GM19193 (cell line): ENCODE measurements around the gene PRKCE.

Experiments used
- POLR2A ChIP-seq: IDR thresholded peaks from 4 replicates; pipeline ENCODE4 v1.6.1; 2011; ENCODE audit not compliant: insufficient read depth, insufficient read length; ENCODE audit errors: extremely low read depth

Gene PRKCE

GRCh38 chr2:45909171-45909565 is 257.7 kb downstream of the PRKCE start:
- TF ChIP-seq POLR2A: no peak

DNA sequence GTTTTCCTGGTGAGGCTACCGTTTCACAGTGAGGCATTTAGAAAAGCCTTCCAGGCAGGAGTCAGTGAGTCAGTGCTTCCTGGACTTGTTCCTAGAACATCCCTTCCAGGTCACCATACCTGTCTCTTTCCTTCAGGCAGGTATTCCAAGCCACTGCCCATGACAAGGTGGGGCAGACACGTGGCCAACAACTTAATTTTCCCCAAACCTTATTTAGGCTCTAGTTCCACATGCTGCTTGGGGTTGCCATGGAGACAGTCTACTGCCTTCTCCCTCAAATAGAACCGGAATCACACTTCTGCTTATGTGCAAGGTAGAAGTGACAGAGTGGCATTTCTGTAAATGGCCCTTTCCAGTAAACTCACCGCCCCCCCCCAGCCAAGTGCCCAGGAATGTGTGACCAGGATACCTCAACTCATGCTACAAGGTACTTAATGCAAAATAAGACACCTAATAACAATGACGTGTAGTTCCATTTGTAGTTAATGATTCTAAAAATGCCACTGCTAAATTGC is 258.3 kb downstream of the PRKCE start:
- no peak for TF ChIP-seq POLR2A

GRCh38 chr2:45910473-45911060 is 259.1 kb downstream of the PRKCE start:
- no peak for TF ChIP-seq POLR2A

- TF ChIP-seq POLR2A: no peak
Measured at GRCh38 chr2:45911538-45911937, 260.1 kb downstream of the PRKCE start.

DNA sequence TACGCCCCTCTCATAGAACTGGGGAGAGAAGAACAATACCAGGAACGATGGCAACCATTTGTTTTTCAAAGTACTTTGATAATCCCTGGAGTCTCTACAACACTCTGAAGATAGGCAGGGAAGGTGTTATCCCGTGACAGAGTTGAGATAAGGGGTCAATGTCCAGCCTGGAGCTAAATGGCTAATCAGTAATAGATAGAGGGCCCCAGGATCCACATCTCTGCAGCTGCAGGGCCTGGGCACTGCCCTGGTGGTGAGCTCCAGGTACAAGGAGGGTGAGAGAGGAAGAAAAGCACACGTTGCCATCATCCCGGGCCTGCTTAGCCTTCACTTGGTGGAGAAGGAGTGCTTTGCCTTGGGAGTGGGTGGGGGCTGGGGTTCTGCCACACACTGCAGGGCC is 260.6 kb downstream of the PRKCE start:
- no peak for TF ChIP-seq POLR2A

- TF ChIP-seq POLR2A: no peak
Measured at GRCh38 chr2:45913539-45913938, 262.1 kb downstream of the PRKCE start.

GRCh38 chr2:45915523-45915922 is 264.0 kb downstream of the PRKCE start:
- TF ChIP-seq POLR2A: no peak

DNA sequence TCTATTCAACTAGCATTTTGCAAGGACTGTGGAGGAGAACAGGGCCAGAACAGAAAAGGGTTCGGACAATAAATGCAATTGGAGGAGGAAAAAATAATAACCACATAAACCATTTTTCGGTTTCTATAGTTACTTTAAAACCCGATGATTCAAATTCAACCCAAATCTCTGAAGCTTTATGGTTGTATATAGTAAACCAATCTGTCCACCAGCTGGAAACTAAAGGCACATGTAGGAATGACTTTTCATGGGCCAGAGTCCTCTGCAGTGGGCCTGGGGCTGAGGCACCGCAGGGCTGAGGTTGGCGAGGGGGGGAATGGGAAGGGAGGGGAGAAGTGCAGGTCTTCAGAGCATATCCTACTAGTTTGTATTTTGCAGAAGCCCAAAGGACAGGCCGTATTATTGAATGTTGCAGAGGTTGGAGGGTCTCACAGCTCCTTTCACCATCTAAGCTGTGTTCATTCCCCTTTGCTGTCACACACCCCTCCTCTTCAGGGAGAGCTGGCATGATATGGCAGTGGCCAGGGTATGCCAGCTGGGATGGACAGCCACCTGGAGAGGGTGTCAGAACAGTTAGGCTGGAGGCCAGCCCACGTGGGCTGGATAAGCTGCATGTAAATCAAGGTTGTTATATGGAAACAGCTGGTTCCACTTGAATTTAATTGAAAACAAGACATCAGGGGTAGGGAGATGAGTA is 267.1 kb downstream of the PRKCE start:
- TF ChIP-seq POLR2A: no peak

DNA sequence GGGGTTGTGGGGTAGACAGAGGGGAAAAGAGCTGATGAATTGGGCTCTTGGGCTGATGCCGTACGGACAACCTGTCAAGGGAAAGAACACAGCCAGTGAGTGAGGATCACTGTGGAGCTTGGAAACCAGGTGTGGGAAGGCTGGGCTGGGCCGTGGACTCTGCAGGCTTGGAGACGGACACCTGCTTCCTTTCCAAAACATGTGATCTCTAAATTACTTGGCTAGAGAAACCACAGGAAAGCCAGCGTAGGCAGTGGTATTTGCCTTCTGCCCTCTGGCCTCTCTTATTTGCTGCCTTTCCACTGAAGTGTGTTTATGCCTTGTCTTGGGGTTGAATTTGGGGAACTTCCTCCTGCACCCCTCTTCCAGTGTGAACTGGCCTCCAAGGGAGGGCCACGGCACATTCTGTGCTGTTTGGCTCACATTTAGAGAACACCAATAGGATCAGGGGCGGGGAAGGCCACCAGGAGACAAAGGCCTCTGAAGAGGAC is 267.7 kb downstream of the PRKCE start:
- TF ChIP-seq POLR2A: no peak

DNA sequence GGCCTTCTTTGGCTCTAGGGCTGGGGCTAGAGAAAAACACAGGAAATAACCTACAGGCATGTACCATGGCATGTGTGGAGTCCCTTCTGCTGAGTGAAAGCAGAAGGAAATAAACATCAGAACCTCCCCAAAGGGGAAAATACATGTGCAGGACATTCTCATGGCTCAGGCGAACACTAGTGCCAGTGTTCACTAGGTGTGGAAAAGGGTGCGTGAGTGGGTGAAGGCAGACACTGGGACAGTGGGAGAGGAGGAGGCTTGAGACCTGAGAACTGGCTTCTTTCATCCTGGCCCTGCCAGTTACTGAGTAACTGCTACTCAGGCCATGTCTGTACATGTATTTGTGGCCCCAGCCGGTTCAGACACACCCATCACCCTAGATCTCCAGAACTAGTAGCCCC is 268.2 kb downstream of the PRKCE start:
- TF ChIP-seq POLR2A: no peak

DNA sequence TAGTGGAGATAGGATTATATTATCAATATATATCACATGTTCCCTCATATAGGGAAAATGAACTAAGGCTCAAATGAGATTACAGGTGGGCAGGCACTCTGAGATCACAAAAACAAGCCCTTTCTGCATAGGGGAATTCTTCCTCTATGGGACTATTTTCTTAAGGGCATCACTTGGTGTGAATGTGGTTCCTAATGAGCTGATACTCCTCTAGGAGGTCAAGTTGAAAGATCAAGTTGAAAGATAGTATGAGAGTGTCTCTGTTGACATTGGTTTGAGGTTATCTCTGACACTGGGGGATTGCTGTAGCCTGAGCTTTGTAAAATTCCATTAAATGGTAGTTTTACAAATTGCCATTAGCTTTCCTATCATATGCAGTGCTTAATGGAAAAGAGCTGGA is 270.4 kb downstream of the PRKCE start:
- TF ChIP-seq POLR2A: no peak

- TF ChIP-seq POLR2A: no peak
Measured at GRCh38 chr2:45922577-45922988, 271.1 kb downstream of the PRKCE start.

DNA sequence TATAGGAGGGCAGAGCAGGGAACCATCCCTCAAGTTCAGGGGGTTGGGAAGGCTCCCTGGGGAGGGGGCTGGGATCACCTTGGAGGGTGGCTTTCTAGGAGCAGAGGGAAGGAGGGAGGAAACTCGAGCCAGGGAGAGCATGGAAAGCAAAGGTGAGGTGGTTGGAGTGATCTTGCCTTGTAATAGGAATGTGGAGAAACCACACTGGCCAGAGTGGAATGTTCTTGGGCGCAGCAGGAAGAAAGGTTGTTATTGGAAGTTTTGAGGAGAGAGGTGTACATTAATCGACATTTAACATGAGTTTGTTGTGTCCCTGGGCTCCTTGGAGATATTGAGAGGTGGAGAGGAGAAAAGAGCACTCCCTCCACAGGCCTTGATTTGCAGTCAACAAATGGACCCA is 272.2 kb downstream of the PRKCE start:
- no peak for TF ChIP-seq POLR2A

DNA sequence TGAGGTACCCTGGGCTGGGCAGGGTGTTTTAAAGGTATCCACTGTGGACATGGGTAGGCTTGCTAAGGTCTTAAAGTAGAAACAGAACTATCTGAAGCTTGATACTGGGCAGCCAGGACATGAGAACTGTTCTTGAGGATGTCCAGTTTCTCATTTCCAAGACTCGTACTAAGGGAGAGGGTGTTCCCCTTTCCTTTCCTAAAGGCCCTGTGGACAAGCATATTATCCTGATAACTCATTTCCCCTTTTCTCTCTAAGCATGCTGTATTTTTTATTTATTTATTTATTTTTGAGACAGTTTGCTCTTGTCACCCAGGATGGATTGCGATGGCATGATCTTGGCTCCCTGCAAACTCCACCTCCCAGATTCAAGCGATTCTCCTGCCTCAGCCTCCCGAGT is 273.6 kb downstream of the PRKCE start:
- no peak for TF ChIP-seq POLR2A

- no peak for TF ChIP-seq POLR2A
Measured at GRCh38 chr2:45925636-45926366, 274.3 kb downstream of the PRKCE start.
